Loucy (cell line): Measurements from ENCODE around the gene TSPAN9.

Experiments used
- H2AFZ ChIP-seq: fragments of 200-600 bp; sonication (generic); 2 replicates; pipeline ENCODE4 v1.6.0; 2016; ENCODE audit warnings: antibody characterized with exemption, mild to moderate bottlenecking, low read length, moderate library complexity
- H3F3A ChIP-seq: fragments of 200-600 bp; 2 replicates; pipeline ENCODE4 v1.6.0; 2016; ENCODE audit warnings: antibody characterized with exemption, low read depth, mild to moderate bottlenecking
- H3K27me3 ChIP-seq: fragments of 200-600 bp; sonication (generic); 2 replicates; pipeline ENCODE4 v1.6.1; 2014; ENCODE audit warnings: low read length, mild to moderate bottlenecking; ENCODE audit not compliant: insufficient read depth, poor library complexity, severe bottlenecking
- H3K36me3 ChIP-seq: fragments of 200-600 bp; sonication (generic); 2 replicates; pipeline ENCODE4 v1.6.1; 2016; ENCODE audit warnings: low read length; ENCODE audit not compliant: insufficient read depth
- H3K4me1 ChIP-seq: fragments of 200-600 bp; sonication (generic); 2 replicates; pipeline ENCODE4 v1.5.1; 2014; ENCODE audit warnings: low read length, mild to moderate bottlenecking; ENCODE audit not compliant: insufficient read depth, poor library complexity, severe bottlenecking
- H3K4me2 ChIP-seq: fragments of 200-600 bp; sonication (generic); 2 replicates; pipeline ENCODE4 v1.6.0; 2014; ENCODE audit warnings: antibody characterized with exemption, low read length, low read depth, mild to moderate bottlenecking; ENCODE audit not compliant: poor library complexity, severe bottlenecking
- H3K4me3 ChIP-seq: fragments of 200-600 bp; sonication (generic); 2 replicates; pipeline ENCODE4 v1.5.1; 2014; ENCODE audit warnings: low read length, mild to moderate bottlenecking, mixed read lengths; ENCODE audit not compliant: poor library complexity, severe bottlenecking
- H3K79me2 ChIP-seq: fragments of 200-600 bp; sonication (generic); 2 replicates; pipeline ENCODE4 v1.6.1; 2014; ENCODE audit warnings: low read length; ENCODE audit not compliant: insufficient read depth
- H3K9ac ChIP-seq: fragments of 200-600 bp; sonication (generic); 2 replicates; pipeline ENCODE4 v1.6.0; 2014; ENCODE audit warnings: mild to moderate bottlenecking, low read depth, low read length, moderate library complexity; ENCODE audit not compliant: poor library complexity, severe bottlenecking
- H3K9me2 ChIP-seq: fragments of 200-600 bp; sonication (generic); replicated peaks from 2 replicates; pipeline ENCODE4 v1.6.1; 2016; ENCODE audit warnings: low read depth, low read length, mixed read lengths
- H3K9me3 ChIP-seq: fragments of 200-600 bp; sonication (generic); 2 replicates; pipeline ENCODE4 v1.6.1; 2014; ENCODE audit warnings: mild to moderate bottlenecking, antibody characterized with exemption, low read length, low read depth; ENCODE audit not compliant: insufficient read depth
- H4K20me1 ChIP-seq: fragments of 200-600 bp; sonication (generic); 2 replicates; pipeline ENCODE4 v1.6.0; 2014; ENCODE audit warnings: antibody characterized with exemption, low read length, mild to moderate bottlenecking; ENCODE audit not compliant: insufficient read depth, poor library complexity, severe bottlenecking
- EZH2phosphoT487 ChIP-seq: fragments of 200-600 bp; IDR thresholded peaks from 2 replicates; pipeline ENCODE4 v1.6.1; 2018; ENCODE audit warnings: antibody characterized with exemption, mild to moderate bottlenecking, moderate library complexity, borderline replicate concordance
- TF ChIP-seq, protein P1 (sequence below): fragments of 200-600 bp; sonication (generic); conservative IDR thresholded peaks from 2 replicates; pipeline ENCODE4 v1.5.1; 2014; ENCODE audit warnings: mild to moderate bottlenecking, antibody characterized with exemption, low read length

TSPAN9 gene

DNA sequence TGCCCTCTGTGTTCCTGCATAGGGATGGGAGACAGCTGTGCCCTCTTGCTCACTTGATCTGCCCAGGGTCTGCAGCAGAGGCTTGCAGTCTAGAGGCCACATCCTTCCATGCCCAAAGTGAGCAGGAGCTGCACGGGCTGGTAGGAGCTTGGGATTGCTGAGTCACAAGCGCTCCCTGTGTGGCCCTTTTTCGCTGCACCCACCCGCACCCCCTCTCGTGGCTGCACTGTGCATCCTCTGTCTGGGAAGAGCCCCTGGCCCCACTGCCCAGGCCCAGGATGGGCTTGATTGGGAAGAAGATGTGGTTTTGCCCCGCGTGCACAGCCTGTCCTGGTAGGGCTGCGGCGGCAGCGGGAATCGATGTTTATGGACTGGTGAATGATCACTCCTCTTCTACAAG lies 192.4 kb downstream of the TSPAN9 start:
- Histone ChIP-seq H3K9me2 (no peaks in the 10 kb centered on the region), H3F3A (no peaks in the 10 kb centered on the region), H3K4me3 (no peak overlapping the region), H3K27me3 (no peaks in the 10 kb centered on the region), H3K4me2 (no peak overlapping the region), H3K4me1 (no peaks in the 10 kb centered on the region), H3K9ac (no peak overlapping the region), H4K20me1 (no peaks in the 10 kb centered on the region), H2AFZ (no peak overlapping the region), H3K79me2 (no peaks in the 10 kb centered on the region), H3K36me3 (no peaks in the 10 kb centered on the region), H3K9me3 (no peaks in the 10 kb centered on the region)
- no peak for TF ChIP-seq EZH2phosphoT487
- TF ChIP-seq, protein P1, sequence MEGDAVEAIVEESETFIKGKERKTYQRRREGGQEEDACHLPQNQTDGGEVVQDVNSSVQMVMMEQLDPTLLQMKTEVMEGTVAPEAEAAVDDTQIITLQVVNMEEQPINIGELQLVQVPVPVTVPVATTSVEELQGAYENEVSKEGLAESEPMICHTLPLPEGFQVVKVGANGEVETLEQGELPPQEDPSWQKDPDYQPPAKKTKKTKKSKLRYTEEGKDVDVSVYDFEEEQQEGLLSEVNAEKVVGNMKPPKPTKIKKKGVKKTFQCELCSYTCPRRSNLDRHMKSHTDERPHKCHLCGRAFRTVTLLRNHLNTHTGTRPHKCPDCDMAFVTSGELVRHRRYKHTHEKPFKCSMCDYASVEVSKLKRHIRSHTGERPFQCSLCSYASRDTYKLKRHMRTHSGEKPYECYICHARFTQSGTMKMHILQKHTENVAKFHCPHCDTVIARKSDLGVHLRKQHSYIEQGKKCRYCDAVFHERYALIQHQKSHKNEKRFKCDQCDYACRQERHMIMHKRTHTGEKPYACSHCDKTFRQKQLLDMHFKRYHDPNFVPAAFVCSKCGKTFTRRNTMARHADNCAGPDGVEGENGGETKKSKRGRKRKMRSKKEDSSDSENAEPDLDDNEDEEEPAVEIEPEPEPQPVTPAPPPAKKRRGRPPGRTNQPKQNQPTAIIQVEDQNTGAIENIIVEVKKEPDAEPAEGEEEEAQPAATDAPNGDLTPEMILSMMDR: no peak

DNA sequence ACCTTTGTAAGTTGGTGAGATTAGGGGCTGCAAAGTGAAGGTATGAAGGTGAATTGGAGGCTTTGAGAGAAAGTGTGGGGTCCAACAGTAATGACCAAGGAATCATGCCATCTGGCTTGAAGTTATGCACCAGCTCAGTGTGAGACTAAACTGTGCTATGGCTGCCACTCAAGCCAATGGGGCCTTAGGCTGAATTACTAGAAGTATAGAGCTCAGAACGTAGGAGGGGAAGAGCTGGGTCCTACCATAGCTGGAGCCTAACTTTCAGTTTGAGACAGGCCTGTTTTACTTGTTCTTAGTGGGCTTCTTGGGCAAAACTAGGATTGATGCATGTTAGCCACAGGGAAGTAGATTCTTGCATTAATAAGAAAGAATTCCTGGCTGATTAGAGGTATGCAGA lies 194.0 kb downstream of the TSPAN9 start:
- TF ChIP-seq, protein P1: no peak
- TF ChIP-seq EZH2phosphoT487: no peak
- Histone ChIP-seq H4K20me1 (no peaks in the 10 kb centered on the region), H3K79me2 (no peaks in the 10 kb centered on the region), H3K9ac (no peak overlapping the region), H3K4me2 (no peak overlapping the region), H2AFZ (no peak overlapping the region), H3K4me3 (no peak overlapping the region), H3K9me3 (no peaks in the 10 kb centered on the region), H3K36me3 (no peaks in the 10 kb centered on the region), H3K27me3 (no peaks in the 10 kb centered on the region), H3K9me2 (no peaks in the 10 kb centered on the region), H3K4me1 (no peaks in the 10 kb centered on the region), H3F3A (no peaks in the 10 kb centered on the region)

DNA sequence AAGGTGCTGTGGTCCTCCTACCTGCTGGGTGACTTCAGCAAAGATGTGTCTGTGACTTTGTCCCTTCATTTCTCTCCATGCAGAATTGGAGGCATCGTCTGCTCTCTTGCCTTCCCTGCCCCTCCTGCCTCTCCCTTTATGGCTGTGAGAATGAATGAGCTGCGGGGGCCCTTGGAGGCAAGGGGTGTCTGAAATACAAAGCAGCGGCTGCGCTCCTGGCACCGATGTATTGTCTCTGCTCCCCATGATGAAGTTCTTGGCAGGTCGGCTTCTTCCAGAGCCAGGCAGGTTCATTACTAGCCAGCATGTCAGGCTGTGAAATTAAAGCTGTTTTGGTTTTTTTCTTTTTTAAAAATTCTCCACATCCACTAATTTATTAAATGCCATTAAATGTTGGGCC lies 194.5 kb downstream of the TSPAN9 start:
- Histone ChIP-seq H3K4me1 (no peaks in the 10 kb centered on the region), H3K36me3 (no peaks in the 10 kb centered on the region)
- TF ChIP-seq, protein P1: no peak
- TF ChIP-seq EZH2phosphoT487: no peak

More for the DNA sequence above, 194.5 kb downstream of the TSPAN9 start:
- Histone ChIP-seq H3K4me2 (no peak overlapping the region), H3K27me3 (no peaks in the 10 kb centered on the region), H3K4me3 (no peak overlapping the region), H3F3A (no peaks in the 10 kb centered on the region), H3K9ac (no peak overlapping the region), H3K79me2 (no peaks in the 10 kb centered on the region), H3K9me3 (no peaks in the 10 kb centered on the region), H4K20me1 (no peaks in the 10 kb centered on the region), H3K9me2 (no peaks in the 10 kb centered on the region), H2AFZ (no peak overlapping the region)
